ENCODE data around the gene KNL1. TPM values are rescaled to one million over a fixed set of nuclear protein-coding genes. Genes with fewer than 3 reads are reported as not detected.

The KNL1 gene
- total RNA-seq, 1 experiment from 2014 or later, result 28.9 TPM

DNA sequence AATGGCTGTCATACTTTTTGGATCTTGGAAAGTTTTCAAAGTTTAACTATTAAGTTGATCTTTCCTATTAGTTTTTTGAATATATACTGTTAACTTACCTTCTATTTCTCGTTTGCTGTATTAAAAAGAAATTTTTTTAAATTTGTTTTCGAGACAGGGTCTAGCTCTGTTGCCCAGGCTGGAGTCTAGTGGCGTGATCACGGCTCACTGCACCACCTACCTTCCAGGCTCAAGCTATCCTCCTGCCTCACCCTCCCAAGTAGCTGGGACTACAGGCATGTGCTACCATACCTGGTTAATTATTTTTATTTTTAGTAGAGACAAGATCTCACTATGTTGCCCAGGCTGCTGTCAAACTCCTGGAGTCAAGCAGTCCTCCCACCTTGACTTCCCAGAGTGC lies 4.6 kb downstream of the KNL1 start:
- Histone ChIP-seq H3K27me3 (ENCODE audit: control insufficient read depth, insufficient read depth, low read length) (no peaks in the 10 kb centered on the region), H3K4me1 (ENCODE audit: control insufficient read depth, insufficient read depth, low read length) (peaks cover 13% of the 10 kb centered on the region; the same call in 1 of the 2 replicates), H3K9me3 (ENCODE audit: control insufficient read depth, insufficient read depth, low read depth, low read length) (no peaks in the 10 kb centered on the region), H3K27ac (ENCODE audit: low read length) (no peak overlapping the region), H3K4me3 (ENCODE audit: low read depth in 2 of 2, low read length in 2 of 2) (no peak overlapping the region), H3K36me3 (ENCODE audit: control insufficient read depth, insufficient read depth, low read length) (peaks cover 3% of the 10 kb centered on the region; the same call in 1 of the 2 replicates)
- DNase-seq (ENCODE audit: low read depth, low spot score) (no peak), ATAC-seq (no peak)
- ChIA-PET POLR2A (interaction anchor here (0.6 to 0.8 kb wide), 2 partner anchors 26 to 143 kb away, joined by 3 to 6 read pairs; no protein-coding TSS in a partner anchor), CTCF (interaction anchor here (1.0 kb wide), 1 partner anchor 29 kb away, joined by 3 read pairs; the partner anchor contains the start of gene RPUSD2)
- TF ChIP-seq TCF7L2 (IDR thresholded peaks at IDR 0.05; ENCODE audit: low read depth, low read length), result no peak
- in situ Hi-C loops (cut with HindIII; ENCODE audit: low pct_unique_long_range_greater_than_20kb, low sequenced_read_pairs), result no loop called here
- BruUV-seq (replicated peaks), result no TSS peak
- intact Hi-C loops (cut with micrococcal nuclease; ENCODE audit: unreplicated experiment), result no loop called here

DNA sequence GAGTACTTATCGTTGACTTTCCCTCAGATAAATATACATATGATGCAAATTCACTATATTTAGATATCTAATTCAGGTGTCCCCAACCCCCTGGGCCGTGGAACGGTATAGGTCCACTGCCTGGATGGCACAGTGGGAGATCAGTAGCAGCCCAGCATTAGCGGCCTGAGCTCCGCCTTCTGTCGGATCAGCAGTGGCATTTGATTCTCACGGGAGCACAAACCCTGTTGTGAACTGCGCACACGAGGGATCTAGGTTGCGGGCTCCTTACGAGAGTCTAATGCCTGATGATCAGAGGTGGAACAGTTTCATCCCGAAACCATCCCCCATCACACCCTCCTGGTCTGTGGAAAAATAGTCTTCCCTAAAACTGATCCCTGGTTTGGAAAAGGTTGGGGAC lies 6.9 kb downstream of the KNL1 start:
- no peak overlapping the region for H3K4me3 ChIP-seq (ENCODE audit: low read depth in 2 of 2, low read length in 2 of 2)
- H3K4me1 ChIP-seq (ENCODE audit: control insufficient read depth, insufficient read depth, low read length), result peaks cover 8% of the 10 kb centered on the region; the same call in 1 of the 2 replicates
- in situ Hi-C loops (cut with HindIII; ENCODE audit: low pct_unique_long_range_greater_than_20kb, low sequenced_read_pairs) (no loop called here), intact Hi-C loops (cut with micrococcal nuclease; ENCODE audit: unreplicated experiment) (no loop called here)
- ATAC-seq (no peak), DNase-seq (ENCODE audit: low read depth, low spot score) (no peak)
- no peaks in the 10 kb centered on the region for H3K36me3 ChIP-seq (ENCODE audit: control insufficient read depth, insufficient read depth, low read length)
- ChIA-PET CTCF (interaction anchor here (0.6 to 0.8 kb wide), 2 partner anchors 10 to 78 kb away, joined by 3 to 9 read pairs; no protein-coding TSS in a partner anchor), POLR2A (no interaction called here)
- H3K27ac ChIP-seq (ENCODE audit: low read length), result no peak overlapping the region; the same call in 1 of the 2 replicates
- TF ChIP-seq, protein P1, sequence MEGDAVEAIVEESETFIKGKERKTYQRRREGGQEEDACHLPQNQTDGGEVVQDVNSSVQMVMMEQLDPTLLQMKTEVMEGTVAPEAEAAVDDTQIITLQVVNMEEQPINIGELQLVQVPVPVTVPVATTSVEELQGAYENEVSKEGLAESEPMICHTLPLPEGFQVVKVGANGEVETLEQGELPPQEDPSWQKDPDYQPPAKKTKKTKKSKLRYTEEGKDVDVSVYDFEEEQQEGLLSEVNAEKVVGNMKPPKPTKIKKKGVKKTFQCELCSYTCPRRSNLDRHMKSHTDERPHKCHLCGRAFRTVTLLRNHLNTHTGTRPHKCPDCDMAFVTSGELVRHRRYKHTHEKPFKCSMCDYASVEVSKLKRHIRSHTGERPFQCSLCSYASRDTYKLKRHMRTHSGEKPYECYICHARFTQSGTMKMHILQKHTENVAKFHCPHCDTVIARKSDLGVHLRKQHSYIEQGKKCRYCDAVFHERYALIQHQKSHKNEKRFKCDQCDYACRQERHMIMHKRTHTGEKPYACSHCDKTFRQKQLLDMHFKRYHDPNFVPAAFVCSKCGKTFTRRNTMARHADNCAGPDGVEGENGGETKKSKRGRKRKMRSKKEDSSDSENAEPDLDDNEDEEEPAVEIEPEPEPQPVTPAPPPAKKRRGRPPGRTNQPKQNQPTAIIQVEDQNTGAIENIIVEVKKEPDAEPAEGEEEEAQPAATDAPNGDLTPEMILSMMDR (IDR thresholded peaks at IDR 0.05), result no peak
- TF ChIP-seq SIN3A (IDR thresholded peaks at IDR 0.05; ENCODE audit: borderline replicate concordance, insufficient read depth, low read depth, low read length) (no peak), REST (IDR thresholded peaks at IDR 0.05; ENCODE audit: insufficient read depth in 1 of 2, low read depth in 2 of 2, low read length in 1 of 2) (no peak), TCF7L2 (IDR thresholded peaks at IDR 0.05; ENCODE audit: low read depth, low read length) (no peak), POLR2AphosphoS5 (IDR thresholded peaks at IDR 0.05; ENCODE audit: low read depth, low read length) (no peak)
- H3K9me3 ChIP-seq (ENCODE audit: control insufficient read depth, insufficient read depth, low read depth, low read length), result no peaks in the 10 kb centered on the region
- H3K27me3 ChIP-seq (ENCODE audit: control insufficient read depth, insufficient read depth, low read length), result no peaks in the 10 kb centered on the region
- no TSS peak for BruUV-seq (replicated peaks)

DNA sequence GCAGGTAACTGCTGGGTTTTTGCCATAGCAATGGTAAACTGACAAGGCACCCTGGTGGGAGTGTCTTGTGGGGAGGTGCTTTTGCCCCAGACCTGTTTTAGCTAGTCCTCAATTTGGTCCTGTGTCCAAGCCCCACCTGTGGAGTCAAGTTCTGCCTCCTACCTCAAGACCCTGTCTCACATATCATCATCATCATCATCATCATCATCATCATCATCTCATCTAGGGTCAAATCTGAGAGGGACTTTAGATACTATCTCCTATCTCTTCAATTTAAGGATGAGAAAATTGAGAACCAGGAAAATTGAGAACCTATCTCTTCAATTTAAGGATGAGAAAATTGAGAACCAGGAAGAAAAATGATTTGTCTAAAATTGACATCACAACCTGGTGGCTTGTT lies 9.9 kb downstream of the KNL1 start:
- TF ChIP-seq POLR2AphosphoS5 (IDR thresholded peaks at IDR 0.05; ENCODE audit: low read depth, low read length) (no peak), SIN3A (IDR thresholded peaks at IDR 0.05; ENCODE audit: borderline replicate concordance, insufficient read depth, low read depth, low read length) (no peak), TCF7L2 (IDR thresholded peaks at IDR 0.05; ENCODE audit: low read depth, low read length) (no peak), REST (IDR thresholded peaks at IDR 0.05; ENCODE audit: insufficient read depth in 1 of 2, low read depth in 2 of 2, low read length in 1 of 2) (no peak)
- TF ChIP-seq, protein P1 (IDR thresholded peaks at IDR 0.05), result no peak
- in situ Hi-C loops (cut with HindIII; ENCODE audit: low pct_unique_long_range_greater_than_20kb, low sequenced_read_pairs) (no loop called here), intact Hi-C loops (cut with micrococcal nuclease; ENCODE audit: unreplicated experiment) (no loop called here)
- Histone ChIP-seq H3K4me3 (ENCODE audit: low read depth in 2 of 2, low read length in 2 of 2) (no peak overlapping the region), H3K9me3 (ENCODE audit: control insufficient read depth, insufficient read depth, low read depth, low read length) (no peaks in the 10 kb centered on the region), H3K4me1 (ENCODE audit: control insufficient read depth, insufficient read depth, low read length) (no peaks in the 10 kb centered on the region), H3K27me3 (ENCODE audit: control insufficient read depth, insufficient read depth, low read length) (no peaks in the 10 kb centered on the region), H3K27ac (ENCODE audit: low read length) (no peak overlapping the region), H3K36me3 (ENCODE audit: control insufficient read depth, insufficient read depth, low read length) (no peaks in the 10 kb centered on the region)
- ChIA-PET CTCF (interaction anchor here (1.8 kb wide), 1 partner anchor 14 kb away, joined by 12 read pairs; no protein-coding TSS in a partner anchor), POLR2A (no interaction called here)
- no peak for ATAC-seq
- no TSS peak for BruUV-seq (replicated peaks)
- DNase-seq (ENCODE audit: low read depth, low spot score), result no peak

Measured in Panc1 (cell line).